HUDEP-2 (cell line): ENCODE results near the gene TIMM10B.
"Not testable (repeated sequence)": the region's sequence is repeated elsewhere in the genome, so short reads cannot be mapped to it uniquely, and the experiment has no call there.

Experiments used
- DNase-seq, 76 experiments: peaks; one replicate each; lab custom pipeline; 2025; ENCODE audit not compliant: unreplicated experiment in 76 of 76; lab: John Stamatoyannopoulos, UW

TIMM10B gene

DNA sequence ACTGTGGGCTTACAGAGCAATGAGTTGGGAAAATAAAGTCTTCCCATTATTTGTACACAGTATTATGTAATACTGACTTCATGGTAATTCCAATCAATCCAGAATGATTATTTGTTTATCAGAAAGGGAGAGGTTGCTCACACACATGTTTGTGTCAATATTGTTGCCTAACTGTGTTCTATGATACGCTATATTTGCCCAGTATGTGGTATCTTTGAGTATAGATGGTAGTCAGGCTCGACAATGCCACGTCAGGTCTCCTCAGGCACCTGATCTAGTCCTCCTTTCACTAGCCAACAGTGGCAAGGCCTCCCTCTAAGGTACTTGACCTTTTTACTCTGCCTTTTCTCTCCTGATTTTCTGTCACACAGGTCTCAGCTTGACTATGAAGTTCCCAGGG is 21.1 kb downstream of the TIMM10B start:
- DNase-seq: no peak

DNA sequence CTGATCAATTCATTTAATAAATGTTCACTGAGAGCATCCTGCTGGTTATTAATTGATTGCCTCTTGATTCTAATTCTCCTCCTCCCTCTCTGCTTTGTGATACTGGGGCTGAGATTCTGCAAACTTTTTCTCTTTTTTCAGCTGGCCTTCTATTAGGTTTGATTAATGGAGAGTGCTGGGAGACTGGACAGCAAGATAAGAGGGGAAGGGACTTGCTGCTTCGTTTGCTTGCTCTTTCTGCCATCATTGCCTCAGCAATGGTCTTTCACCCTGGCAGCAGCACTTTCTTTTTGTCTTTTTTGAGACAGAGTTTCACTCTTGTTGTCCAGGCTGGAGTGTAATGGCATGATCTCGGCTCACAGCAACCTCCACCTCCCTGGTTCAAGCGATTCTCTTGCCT is 22.9 kb downstream of the TIMM10B start:
- DNase-seq: no peak

DNA sequence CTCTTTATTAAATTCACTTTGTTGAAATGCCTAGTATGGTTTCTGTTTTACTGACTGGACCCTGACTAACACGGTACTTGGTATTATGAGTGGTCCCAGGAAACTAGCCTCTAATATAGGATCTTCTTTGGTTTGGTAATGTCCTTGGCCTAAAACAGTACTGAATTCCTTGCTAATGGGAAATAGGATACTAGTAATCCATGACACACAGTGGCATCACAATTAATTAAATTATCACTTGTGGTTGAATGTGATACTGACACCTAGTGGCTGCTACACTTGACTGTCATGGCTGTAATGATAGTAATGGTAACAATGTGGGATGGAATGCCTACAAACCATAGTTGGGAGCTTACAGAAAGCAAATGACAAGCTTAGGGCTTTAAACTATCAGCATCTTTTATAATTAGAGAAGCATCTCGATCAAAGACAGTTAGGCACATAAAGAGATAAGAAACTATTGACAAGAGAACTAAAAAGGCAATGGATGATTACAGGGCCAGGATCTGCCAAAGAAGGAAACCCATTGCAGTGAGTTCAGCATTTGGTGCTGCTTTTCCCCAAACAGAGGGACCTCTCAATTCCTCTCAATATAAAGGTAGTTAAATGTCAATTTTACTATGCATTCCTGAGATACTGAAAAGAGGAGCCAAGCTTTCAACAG is 24.4 kb downstream of the TIMM10B start:
- DNase-seq: peak in 22 of 76 experiments; percentile 1 to 60 (median 27)

DNA sequence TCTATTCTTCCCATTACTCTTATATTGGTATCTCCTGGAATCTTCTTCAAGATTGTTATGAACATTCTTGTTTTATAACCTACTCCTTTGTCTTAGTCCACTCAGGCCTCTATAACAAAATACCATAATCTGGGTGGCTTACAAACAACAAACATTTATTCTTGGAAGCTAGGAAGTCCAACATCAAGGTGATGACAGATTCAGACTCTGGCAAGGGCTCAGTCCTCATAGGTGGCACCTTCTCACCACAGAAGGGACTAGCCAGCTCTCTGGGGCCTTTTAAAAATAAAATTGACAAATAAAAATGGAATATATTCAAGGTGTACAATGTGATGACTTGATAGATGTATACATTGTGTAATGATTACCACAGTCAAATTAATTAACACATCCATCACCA is 35.6 kb downstream of the TIMM10B start:
- no peak for DNase-seq

DNA sequence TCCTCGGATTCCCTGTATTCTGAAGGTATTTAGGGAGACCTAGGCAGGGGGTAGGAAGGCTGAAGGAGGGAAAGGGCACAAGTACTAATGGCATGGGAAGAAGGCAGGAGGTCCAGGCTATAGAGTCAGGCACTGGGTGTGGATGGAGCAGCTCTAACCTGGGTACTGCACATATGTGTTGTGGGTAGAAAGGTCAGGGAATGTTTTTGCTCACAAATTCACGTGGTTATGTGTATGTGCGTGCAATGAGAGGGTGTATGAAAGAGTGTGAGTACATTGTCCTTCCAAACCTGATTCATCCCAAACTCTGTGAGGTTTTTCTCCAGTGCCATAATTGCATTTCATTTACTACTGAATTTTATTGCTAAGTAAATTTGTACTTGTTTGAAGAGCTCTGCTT is 39.0 kb downstream of the TIMM10B start:
- no peak for DNase-seq

DNA sequence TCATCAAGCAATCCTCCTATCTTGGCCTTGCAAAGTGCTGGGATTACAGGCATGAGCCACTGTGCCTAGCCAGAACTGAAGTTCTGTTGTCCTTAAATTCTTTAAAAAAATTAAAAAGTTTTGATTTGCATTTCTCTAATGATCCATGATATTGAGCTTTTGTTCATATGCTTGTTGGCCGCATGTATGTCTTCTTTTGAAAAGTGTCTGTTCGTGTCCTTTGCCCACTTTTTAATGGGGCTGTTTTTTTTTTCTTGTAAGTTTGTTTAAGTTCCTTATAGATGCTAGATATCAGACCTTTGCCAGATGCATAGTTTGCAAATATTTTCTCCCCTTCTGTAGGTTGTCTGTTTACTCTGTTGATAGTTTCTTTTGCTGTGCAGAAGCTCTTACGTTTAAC is 40.6 kb downstream of the TIMM10B start:
- not testable (repeated sequence) for DNase-seq

DNA sequence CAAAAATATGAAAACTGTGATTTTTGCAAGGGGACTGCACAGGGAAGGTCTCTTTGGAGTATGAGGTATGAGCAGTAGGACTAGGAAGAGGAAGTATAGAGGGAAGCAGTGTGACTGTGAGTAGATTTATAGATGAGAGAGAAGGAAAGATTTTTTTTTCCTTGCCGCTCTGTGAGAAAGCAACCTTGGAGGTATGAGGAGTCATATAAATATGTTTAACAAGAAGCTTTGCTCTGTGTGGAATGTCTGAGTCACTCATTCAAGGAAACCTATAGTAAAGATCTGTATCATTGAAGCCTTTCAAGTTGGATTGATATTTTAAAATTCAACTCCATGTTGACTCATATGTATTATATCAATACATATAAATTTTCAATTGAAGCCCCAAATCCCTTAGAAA is 42.0 kb downstream of the TIMM10B start:
- no peak for DNase-seq

DNA sequence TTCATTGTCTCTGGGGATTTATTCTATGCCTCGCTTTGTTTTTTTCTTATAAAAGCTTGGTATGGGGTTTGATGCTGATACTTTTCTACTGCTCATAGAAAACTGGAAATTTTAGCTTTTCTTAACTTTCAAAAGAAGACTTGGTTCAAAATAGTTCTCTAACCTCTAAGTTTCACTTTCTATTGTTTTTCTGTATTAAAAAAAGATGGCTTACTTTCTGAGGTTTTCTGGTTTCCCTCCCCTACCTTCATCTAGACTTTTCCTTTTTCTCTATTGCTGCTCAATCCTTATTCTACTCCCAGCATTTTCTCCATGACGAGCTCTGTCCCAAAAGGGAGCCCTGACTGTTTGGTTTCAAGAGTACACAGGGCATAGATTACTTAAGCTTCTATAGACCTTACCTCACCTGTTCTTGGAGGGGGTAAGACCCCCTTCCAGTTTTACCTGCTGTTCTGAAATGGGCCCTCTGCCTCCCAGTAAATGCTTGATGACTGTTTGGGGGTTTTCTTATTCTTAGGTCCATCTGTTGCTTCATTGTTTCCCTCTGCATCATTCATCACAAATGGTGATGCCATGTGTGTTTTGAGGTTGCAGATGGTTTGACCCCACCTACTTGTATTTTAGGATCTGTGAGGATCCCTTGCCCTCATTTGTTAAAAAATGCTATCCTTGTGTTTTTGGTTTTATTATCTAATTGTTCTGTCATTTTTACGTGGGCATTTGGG is 45.3 kb downstream of the TIMM10B start:
- DNase-seq: no peak

DNA sequence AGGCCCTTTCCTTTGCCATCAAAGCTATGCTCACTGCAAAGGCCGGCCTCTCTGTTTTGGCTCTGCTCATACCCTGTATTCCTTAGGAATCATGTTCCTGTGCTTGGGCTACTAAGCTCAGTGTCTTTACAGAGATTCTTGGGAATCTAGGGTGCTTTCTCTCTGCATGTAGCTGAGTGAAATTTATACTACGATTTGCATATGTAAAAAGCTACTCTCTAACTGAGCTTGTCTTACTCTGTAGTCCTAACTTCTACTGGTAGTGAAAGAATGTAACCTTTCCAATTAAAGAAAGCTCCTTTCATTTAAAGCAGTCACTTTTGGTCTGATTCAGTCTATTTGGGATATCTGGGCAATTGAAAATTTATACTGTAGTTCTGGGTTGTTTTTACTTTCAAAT is 48.0 kb downstream of the TIMM10B start:
- DNase-seq: no peak

DNA sequence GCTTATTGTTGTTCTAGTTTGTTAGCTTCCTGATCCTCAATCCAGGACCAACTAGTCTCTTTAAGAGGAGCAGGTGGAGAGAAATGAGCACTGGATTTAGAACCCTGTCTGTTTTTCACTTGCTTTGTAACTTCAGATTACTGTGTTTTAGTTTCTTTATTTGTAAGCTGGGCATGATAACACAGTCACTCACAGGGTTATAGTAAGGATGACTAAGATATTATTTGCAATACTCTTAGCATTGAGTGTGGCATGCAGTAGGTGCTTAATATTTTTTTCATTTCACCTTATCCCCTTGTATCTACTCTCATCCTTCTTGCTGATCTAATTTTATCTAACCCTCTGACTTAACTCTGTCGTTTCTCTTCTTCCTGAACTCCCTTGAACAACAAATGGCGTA is 49.5 kb downstream of the TIMM10B start:
- DNase-seq: no peak

DNA sequence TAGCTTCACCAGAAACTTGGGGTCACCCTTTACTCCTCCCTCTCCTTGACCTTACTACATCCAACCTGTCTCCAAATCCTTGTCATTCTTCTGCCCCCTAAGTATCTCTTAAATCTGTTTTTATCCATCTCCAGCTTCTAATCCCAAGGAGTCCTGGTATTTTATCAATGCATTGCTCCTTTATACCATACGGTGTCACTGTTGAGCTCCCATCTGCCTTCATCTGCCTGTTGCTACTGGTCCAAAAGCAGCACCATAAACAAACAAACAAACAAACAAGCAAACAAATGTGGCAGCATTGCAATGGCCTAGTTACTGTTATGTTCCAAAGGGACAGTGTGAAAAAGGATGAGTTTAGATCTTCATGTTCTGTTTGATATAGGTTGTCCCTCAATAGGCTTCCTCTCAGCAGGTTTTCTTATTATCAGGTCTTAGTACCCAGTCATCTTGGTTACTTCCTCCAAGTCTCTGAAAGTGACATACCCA is 50.0 kb downstream of the TIMM10B start:
- DNase-seq: peak in 37 of 76 experiments; percentile 5 to 71 (median 35)
